ENCODE data around the gene GALNTL6. TPM values are rescaled to one million over a fixed set of nuclear protein-coding genes. Genes with fewer than 3 reads are reported as not detected.
"Not testable (repeated sequence)": the region's sequence is repeated elsewhere in the genome, so short reads cannot be mapped to it uniquely, and the experiment has no call there.

GALNTL6 gene
- polyA plus RNA-seq, 1 donor from 2014 or later, result 14.9 TPM

DNA sequence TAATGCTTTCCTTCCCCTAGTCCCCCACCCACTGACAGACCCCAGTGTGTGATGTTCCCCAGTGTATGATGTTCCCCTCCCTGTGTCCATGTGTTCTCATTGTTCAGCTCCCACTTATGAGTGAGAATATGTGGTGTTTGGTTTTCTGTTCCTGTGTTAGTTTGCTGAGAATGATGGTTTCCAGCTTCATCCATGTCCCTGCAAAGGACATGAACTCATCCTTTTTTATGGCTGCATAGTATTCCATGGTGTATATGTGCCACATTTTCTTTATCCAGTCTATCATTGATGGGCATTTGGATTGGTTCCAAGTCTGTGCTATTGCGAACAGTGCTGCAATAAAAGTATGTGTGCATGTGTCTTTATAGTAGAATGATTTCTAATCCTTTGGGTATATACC lies 1228.9 kb downstream of the GALNTL6 start:
- not testable (repeated sequence) for H3K79me2 ChIP-seq (replicated peaks; ENCODE audit: insufficient read depth, low read length); H3K4me2 ChIP-seq (ENCODE audit: low read length); H3K9me3 ChIP-seq (ENCODE audit: low read length); H4K20me1 ChIP-seq (ENCODE audit: insufficient read depth); H3K9ac ChIP-seq (ENCODE audit: low read length); H3K9me2 ChIP-seq (ENCODE audit: insufficient read depth, low read length); H3K36me3 ChIP-seq (ENCODE audit: insufficient read depth, low read length); H3F3A ChIP-seq (ENCODE audit: insufficient read depth, low read length, poor library complexity, severe bottlenecking); H3K27me3 ChIP-seq (ENCODE audit: insufficient read depth, low read depth, low read length); H3K4me3 ChIP-seq (ENCODE audit: low read length); H3K27ac ChIP-seq (ENCODE audit: low read length); H2AFZ ChIP-seq (ENCODE audit: low read depth, low read length)

GRCh38 chr4:173044340-173044739 lies 1231.1 kb downstream of the GALNTL6 start:
- Histone ChIP-seq H4K20me1 (ENCODE audit: insufficient read depth) (no peaks in the 10 kb centered on the region), H3F3A (ENCODE audit: insufficient read depth, low read length, poor library complexity, severe bottlenecking) (no peaks in the 10 kb centered on the region)
- TF ChIP-seq RAD21 (conservative IDR thresholded peaks at IDR 0.05), result no peak
- TF ChIP-seq CTCF (IDR thresholded peaks at IDR 0.05; ENCODE audit: poor library complexity, severe bottlenecking), result no peak
- TF ChIP-seq, protein P1, sequence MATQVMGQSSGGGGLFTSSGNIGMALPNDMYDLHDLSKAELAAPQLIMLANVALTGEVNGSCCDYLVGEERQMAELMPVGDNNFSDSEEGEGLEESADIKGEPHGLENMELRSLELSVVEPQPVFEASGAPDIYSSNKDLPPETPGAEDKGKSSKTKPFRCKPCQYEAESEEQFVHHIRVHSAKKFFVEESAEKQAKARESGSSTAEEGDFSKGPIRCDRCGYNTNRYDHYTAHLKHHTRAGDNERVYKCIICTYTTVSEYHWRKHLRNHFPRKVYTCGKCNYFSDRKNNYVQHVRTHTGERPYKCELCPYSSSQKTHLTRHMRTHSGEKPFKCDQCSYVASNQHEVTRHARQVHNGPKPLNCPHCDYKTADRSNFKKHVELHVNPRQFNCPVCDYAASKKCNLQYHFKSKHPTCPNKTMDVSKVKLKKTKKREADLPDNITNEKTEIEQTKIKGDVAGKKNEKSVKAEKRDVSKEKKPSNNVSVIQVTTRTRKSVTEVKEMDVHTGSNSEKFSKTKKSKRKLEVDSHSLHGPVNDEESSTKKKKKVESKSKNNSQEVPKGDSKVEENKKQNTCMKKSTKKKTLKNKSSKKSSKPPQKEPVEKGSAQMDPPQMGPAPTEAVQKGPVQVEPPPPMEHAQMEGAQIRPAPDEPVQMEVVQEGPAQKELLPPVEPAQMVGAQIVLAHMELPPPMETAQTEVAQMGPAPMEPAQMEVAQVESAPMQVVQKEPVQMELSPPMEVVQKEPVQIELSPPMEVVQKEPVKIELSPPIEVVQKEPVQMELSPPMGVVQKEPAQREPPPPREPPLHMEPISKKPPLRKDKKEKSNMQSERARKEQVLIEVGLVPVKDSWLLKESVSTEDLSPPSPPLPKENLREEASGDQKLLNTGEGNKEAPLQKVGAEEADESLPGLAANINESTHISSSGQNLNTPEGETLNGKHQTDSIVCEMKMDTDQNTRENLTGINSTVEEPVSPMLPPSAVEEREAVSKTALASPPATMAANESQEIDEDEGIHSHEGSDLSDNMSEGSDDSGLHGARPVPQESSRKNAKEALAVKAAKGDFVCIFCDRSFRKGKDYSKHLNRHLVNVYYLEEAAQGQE (IDR thresholded peaks at IDR 0.05; ENCODE audit: borderline replicate concordance), result no peak

DNA sequence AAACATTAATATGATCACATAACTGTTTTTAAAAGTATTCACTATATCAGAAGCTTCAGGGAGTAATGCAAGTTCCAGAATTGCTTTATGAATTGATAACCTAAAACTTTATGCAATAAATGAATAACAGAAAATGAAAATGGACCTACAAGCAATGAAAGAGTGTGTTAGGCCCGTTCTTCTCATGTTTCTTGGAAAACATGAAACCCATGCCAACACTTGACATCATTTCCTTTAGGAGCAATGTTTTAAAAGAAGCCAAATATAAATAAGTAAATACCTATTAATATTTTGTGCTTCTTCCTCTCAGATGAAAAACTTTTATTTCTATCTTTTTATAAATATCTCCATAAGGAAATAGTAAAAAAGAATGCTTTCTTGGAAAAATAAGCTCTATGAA lies 1232.4 kb downstream of the GALNTL6 start:
- H3K9me3 ChIP-seq (ENCODE audit: low read length), result no peaks in the 10 kb centered on the region
- no peaks in the 10 kb centered on the region for H4K20me1 ChIP-seq (ENCODE audit: insufficient read depth)
- H3K79me2 ChIP-seq (replicated peaks; ENCODE audit: insufficient read depth, low read length), result no peaks in the 10 kb centered on the region
- H3K4me2 ChIP-seq (ENCODE audit: low read length), result no peak overlapping the region
- no peaks in the 10 kb centered on the region for H3F3A ChIP-seq (ENCODE audit: insufficient read depth, low read length, poor library complexity, severe bottlenecking)
- H3K9me2 ChIP-seq (ENCODE audit: insufficient read depth, low read length), result no peaks in the 10 kb centered on the region
- H3K4me3 ChIP-seq (ENCODE audit: low read length), result no peak overlapping the region
- no peak overlapping the region for H2AFZ ChIP-seq (ENCODE audit: low read depth, low read length)
- no peak overlapping the region for H3K27ac ChIP-seq (ENCODE audit: low read length)
- no peaks in the 10 kb centered on the region for H3K36me3 ChIP-seq (ENCODE audit: insufficient read depth, low read length)
- H3K9ac ChIP-seq (ENCODE audit: low read length), result no peak overlapping the region
- no peaks in the 10 kb centered on the region for H3K27me3 ChIP-seq (ENCODE audit: insufficient read depth, low read depth, low read length)
- TF ChIP-seq EP300 (conservative IDR thresholded peaks at IDR 0.05; ENCODE audit: poor library complexity, severe bottlenecking) (no peak), RAD21 (conservative IDR thresholded peaks at IDR 0.05) (no peak), CTCF (IDR thresholded peaks at IDR 0.05; ENCODE audit: poor library complexity, severe bottlenecking) (no peak), TAF1 (IDR thresholded peaks at IDR 0.05; ENCODE audit: low read depth) (no peak), SMC3 (conservative IDR thresholded peaks at IDR 0.05; ENCODE audit: poor library complexity) (no peak)

More at GRCh38 chr4:173044340-173044739, 1231.1 kb downstream of the GALNTL6 start:
- H3K9ac ChIP-seq (ENCODE audit: low read length), result no peak overlapping the region
- H3K9me2 ChIP-seq (ENCODE audit: insufficient read depth, low read length), result no peaks in the 10 kb centered on the region
- no peak overlapping the region for H2AFZ ChIP-seq (ENCODE audit: low read depth, low read length)
- no peaks in the 10 kb centered on the region for H3K27me3 ChIP-seq (ENCODE audit: insufficient read depth, low read depth, low read length)
- no peaks in the 10 kb centered on the region for H3K36me3 ChIP-seq (ENCODE audit: insufficient read depth, low read length)
- H3K4me2 ChIP-seq (ENCODE audit: low read length), result no peak overlapping the region
- H3K4me3 ChIP-seq (ENCODE audit: low read length), result no peak overlapping the region
- H3K9me3 ChIP-seq (ENCODE audit: low read length), result no peaks in the 10 kb centered on the region
- no peaks in the 10 kb centered on the region for H3K79me2 ChIP-seq (replicated peaks; ENCODE audit: insufficient read depth, low read length)
- no peak overlapping the region for H3K27ac ChIP-seq (ENCODE audit: low read length)
